HG03045 (cell line): Measurements from ENCODE around the gene LMNTD2.
"Not testable (repeated sequence)": the region's sequence is repeated elsewhere in the genome, so short reads cannot be mapped to it uniquely, and the experiment has no call there.

Experiments
- ATAC-seq: cut with Tn5 transposase; IDR thresholded peaks from one replicate; pipeline ENCODE4 v1.9.1; 2021; ENCODE audit warnings: mild to moderate bottlenecking, moderate library complexity; ENCODE audit not compliant: unreplicated experiment

Gene LMNTD2

DNA sequence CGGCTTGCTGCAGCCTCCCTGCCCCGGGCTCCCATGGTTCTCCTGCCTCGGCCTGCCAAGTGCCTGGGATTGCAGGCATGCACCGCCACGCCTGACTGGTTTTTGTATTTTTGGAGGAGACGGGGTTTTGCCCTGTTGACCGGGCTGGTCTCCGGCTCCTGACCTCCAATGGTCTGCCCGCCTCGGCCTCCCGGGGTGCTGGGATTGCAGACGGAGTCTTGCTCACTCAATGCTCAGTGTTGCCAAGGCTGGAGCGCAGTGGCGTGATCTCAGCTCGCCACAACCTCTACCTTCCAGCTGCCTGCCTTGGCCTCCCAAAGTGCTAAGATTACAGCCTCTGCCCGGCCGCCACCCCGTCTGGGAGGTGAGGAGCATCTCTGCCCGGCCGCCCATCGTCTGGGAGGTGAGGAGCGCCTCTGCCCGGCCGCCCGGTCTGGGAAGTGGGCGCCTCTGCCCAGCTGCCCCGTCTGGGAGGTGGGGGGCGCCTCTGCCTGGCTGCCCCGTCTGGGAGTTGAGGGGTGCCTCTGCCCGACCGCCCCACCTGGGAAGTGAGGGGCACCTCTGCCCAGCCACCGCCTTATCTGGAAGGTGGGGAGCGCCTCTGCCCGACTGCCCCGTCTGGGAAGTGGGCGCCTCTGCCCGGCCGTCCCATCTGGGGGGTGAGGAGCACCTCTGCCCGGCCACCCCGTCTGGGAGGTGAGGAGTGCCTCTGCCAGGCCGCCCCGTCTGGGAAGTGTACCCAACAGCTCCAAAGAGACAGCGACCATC lies 43.4 kb downstream of the LMNTD2 start:
- ATAC-seq = not testable (repeated sequence)

DNA sequence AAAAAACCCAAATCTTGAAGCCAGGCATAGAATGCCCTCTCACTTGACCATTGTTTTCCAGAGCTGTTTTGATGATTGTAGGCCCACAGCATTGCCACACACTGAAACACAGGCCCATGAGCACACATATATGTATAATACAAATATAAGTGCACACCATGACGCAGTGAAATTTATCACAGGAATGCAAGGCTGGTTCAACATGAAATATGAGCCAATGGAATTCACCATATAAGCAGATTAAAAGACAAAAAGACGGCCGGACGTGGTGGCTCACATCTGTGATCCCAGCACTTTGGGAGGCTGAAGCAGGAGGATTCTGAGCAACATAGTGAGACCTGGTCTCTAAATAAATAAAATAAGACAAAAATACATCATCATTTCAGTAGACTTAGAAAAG lies 44.1 kb downstream of the LMNTD2 start:
- ATAC-seq = no peak

DNA sequence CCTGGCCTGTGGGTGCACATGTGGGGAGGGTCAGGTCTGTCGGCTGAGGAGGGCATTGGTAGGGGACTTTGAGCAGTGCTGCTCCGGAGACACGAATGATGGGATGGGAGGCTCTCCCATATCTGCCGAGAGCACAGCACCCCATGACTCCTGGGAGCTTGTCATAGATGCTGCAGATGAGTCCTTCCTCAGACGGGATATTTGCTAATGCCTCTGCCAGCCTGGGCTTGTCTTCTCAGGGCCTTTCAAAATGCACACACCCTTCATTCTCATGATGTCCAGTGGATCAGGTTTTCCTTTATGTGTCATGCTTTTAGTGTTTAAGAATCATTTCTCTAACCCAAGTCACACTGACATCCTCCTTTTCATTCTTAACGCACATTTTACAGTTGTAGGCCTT lies 45.4 kb downstream of the LMNTD2 start:
- ATAC-seq = no peak

DNA sequence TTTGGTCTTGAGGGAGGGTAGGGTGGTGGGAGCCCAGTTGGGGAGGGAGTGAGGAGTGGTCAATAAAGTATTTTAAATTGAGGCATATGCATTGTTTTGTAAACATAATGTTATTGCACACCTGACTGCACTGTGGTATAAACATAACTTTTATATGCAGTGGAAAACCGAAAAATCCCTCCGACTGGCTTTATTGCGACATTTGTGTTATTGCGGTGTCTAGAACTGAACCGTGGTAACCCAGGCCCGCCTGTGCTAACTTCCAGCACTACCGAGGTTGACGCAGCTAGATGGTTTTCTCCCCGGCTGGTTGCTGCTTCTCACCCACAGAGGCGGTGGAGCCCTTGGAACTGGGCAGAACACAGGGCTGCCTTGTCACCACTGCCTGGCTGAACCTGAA lies 45.9 kb downstream of the LMNTD2 start:
- no peak for ATAC-seq

DNA sequence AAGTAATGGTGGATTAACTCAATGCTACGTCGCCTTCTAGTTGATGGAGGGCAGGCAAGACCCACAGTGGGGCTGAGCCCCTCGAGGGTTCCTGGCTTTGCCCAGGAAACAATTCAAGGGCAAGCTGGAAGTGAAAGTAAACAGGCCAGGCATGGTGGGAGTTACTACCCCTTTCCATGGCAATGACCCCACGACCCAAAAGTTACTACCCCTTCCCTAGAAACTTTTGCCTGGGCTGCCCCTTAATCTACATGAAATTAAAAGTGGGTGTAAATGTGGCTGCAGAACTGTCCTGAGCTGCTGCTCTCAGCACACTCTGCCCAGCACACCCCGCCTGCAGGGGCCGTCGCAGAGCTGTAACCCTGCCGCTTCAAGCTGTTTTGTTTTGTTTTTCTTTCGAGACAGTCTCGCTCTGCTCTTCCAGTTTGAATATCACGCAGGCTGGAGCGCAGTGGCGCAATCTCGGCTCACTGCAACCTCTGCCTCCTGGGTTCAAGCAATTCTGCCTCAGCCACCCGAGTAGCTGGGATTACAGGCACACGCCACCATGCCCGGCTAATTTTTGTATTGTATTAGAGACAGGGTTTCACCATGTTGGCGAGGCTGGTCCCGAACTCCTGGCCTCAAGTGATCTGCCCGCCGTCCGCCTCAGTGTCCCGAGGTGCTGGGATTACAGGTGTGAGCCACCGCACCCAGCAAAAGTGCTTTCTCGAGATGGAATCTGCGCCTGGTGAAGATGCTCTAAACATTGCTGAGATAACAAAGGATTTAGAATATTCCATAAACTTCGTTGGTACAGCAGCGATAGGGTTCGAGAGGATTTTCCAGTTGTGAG lies 47.6 kb downstream of the LMNTD2 start:
- no peak for ATAC-seq

DNA sequence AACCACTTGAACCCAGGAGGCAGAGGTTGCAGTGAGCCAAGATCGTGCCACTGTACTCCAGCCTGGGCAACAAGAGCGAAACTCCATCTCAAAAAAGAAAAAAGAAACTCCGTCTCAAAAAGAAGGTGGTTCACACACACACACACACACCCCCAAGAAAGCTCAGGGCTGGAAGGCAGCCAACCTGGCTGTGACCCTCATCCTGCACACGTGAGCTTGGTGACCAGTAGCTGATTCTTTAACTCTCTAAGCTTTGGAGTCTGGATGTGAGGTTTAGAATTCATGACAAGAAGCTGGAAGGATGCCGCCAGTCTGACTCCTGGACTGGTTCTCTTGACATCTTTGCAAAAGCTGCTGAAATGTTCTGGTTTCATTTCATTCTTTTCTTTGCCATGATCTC lies 51.6 kb downstream of the LMNTD2 start:
- no peak for ATAC-seq

DNA sequence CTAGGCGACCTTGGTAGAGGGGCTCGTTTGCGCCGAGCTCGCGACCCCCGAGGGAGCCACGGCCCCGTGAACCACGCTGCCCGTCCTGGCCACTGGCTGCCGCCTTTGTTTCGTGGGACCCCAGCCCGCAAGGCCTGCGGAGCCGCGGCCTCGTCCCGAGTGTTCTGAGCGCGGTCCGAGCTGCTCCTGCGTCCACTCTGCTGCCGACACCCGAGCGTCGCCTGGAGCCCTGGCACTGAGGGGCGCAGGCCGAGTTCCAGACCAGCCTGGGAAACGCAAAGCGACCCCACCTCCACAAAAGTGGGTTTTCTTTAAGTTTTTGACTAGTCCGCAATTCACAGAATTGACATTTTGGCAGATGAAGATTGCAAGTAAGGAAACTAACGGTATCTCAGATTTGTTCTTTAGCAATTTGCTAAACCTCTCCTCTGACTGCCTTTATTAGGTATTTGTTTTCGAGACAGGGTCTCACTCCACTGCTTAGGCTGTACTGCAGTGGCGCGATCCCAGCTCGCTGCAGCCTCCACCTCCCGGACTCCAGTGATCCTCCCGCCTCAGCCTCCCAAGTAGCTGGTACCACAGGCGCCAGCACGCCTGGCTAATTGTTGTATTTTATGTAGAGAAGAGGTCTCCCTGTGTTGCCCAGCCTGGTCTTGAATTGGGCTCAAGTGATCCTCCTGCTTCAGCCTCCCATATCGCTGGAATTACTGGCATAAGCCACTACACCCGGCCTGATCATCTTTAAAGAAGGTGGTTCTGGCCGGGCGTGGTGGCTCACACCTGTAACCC lies 52.6 kb downstream of the LMNTD2 start:
- ATAC-seq = no peak

DNA sequence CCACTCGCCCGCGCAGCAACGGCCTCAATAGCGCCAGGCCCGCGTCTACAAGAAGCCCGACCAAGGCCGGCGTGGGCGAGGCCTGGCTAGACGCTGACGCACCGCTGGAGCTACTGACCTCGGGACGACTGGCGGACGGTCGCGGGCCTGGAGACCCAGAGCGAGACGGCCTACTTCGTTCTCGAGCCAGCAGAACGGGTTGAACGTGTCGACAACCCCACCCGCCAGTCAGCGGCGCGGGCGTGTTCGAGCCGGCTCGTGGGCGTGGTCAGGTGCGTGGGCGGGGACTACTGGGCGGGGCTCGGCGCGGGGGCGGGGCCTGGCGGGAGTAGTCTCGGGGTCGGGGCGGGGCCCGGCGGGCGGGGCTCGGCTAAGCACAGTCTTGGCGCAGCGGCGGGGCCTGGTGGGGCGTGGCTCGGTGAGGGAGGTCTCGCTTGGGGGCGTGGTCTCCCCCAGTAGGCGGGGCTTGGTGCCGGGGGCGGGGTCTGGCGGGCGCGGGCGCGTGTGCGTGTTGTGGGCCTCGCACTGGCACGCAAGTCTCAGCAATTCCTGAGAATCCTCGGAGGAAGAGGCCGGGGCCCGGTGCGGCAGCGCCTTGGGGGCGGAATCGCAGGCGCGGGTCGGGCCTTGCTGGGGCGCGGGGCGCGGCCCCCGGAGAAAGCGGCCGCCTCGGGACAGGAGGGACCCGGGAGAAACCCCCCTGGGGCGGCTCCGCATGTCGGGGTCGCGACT lies 53.4 kb downstream of the LMNTD2 start, which contains the start of gene RNH1:
Gene RNH1, minus strand, starts transcription at position 248 of the 732 bp plus-strand sequence. CDS start 5,080 bp downstream, outside the sequence.
- ATAC-seq = peak; percentile 45

DNA sequence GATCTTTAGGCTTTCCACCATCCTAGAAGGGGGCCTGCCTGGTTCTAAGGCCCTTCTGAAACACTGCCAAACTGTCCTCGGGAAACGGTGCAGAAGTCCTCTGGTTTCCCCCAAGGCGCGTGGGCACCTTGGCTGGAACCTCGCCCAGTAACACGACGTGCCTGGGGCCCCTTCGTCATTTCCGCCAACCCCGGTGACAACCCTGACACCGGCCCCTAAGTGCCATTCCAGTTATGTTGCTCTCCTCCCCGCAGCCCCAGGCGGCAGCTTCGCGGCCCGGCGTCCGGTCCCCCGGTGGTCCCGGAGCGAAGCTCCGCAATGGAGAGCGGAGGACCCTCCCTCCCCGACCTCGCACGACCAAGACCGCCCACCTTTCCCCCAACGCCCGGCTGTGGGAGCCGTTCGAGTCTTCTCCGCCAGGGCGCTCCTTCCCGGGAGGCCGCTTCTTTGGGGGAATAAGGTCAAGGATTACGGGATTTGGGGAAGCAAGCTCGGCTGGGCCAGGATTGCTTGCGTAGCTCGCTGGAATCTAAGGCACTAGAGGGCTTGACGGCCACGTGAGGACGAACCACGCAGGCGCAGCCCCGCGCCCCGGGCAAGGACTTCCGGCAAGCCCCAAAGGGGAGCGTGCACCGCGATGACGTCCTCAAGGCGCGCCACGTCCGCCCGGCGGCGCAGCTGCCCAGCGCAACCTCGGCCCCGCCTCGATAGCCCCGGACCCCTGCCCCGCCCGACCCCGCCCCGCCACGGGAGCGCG lies 54.1 kb downstream of the LMNTD2 start:
- ATAC-seq = peak; percentile 69

DNA sequence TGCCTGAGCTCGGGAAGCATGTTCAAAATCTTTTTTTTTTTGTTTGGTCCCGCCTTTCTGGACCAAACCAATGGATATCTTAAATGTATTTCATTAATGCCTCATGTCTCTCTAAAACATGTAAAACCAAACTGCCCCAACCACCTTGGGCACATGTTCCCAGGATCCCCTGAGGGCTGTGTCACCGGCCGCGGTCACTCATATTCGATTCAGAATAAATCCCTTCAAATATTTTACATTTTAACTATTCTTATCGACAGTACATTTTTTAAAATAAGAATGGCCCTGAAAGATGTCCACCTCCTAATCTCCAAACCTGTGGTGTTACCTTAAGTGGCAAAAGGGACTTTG lies 55.6 kb downstream of the LMNTD2 start:
- ATAC-seq = no peak
